ENCODE data around the gene IRX1. TPM values are rescaled to one million over a fixed set of nuclear protein-coding genes. Genes with fewer than 3 reads are reported as not detected.

The IRX1 gene
- total and polyA plus RNA-seq, 12 donors, result 0.07 TPM; not detected in 11

- Histone ChIP-seq H3K27me3 (peaks cover 61% of the 10 kb centered on the region), H3K36me3 (replicated peaks in 1 of 2) (no peaks in the 10 kb centered on the region), H3K9me3 (replicated peaks in 1 of 3) (no peaks in the 10 kb centered on the region), H3K4me3 (no peak overlapping the region), H3K4me1 (replicated peaks in 1 of 2) (peaks cover 0 to 4% of the 10 kb centered on the region in 2 donors), H3K27ac (no peak overlapping the region)
- 3 to 5% methylated on average over 22 of the region's 22 CpGs; no CpG with 5 or more reads in 2 of the 4 donors for WGBS, 4 donors
- no peak for DNase-seq
- intact Hi-C loops (cut with DNase I), result no loop called here
- no peak for TF ChIP-seq CTCF (IDR thresholded peaks at IDR 0.05)
- TF ChIP-seq POLR2A (IDR thresholded peaks at IDR 0.05), result no peak
These were observed 3.3 kb upstream of the IRX1 start for GRCh38 chr5:3592298-3592697.

- WGBS, 4 donors, result 2 to 6% (median 3%) methylated on average over 15 to 28 of the region's 28 CpGs
- intact Hi-C loops (cut with DNase I), result no loop called here
- Histone ChIP-seq H3K4me1 (replicated peaks in 1 of 2) (peaks cover 0 to 4% of the 10 kb centered on the region in 2 donors), H3K27ac (no peak overlapping the region), H3K9me3 (replicated peaks in 1 of 3) (no peaks in the 10 kb centered on the region), H3K4me3 (no peak overlapping the region), H3K27me3 (peaks cover 74% of the 10 kb centered on the region), H3K36me3 (replicated peaks in 1 of 2) (no peaks in the 10 kb centered on the region)
- no peak for TF ChIP-seq CTCF (IDR thresholded peaks at IDR 0.05)
- no peak for TF ChIP-seq POLR2A (IDR thresholded peaks at IDR 0.05)
- no peak for DNase-seq
These were observed 1.7 kb upstream of the IRX1 start for GRCh38 chr5:3593771-3594509.

GRCh38 chr5:3594510-3595005 lies 1.1 kb upstream of the IRX1 start:
- intact Hi-C loops (cut with DNase I), result no loop called here
- H3K4me1 ChIP-seq (replicated peaks in 1 of 2), result peaks cover 0 to 4% of the 10 kb centered on the region in 2 donors
- no peaks in the 10 kb centered on the region for H3K36me3 ChIP-seq (replicated peaks in 1 of 2)
- DNase-seq, result no peak
- peaks cover 81% of the 10 kb centered on the region for H3K27me3 ChIP-seq
- H3K4me3 ChIP-seq, result no peak overlapping the region
- H3K27ac ChIP-seq, result no peak overlapping the region
- 0 to 3% (median 2%) methylated on average over 7 to 52 of the region's 52 CpGs for WGBS, 4 donors
- H3K9me3 ChIP-seq (replicated peaks in 1 of 3), result no peaks in the 10 kb centered on the region
- TF ChIP-seq CTCF (IDR thresholded peaks at IDR 0.05) (no peak), POLR2A (IDR thresholded peaks at IDR 0.05) (no peak)

- no peak overlapping the region for H3K4me3 ChIP-seq
- intact Hi-C loops (cut with DNase I), result no loop called here
These were observed 711 bp downstream of the IRX1 start for GRCh38 chr5:3596261-3596825.

More at GRCh38 chr5:3596261-3596825, 711 bp downstream of the IRX1 start:
- whole genome bisulfite sequencing, 4 donors, result 2 to 6% (median 5%) methylated on average over 14 to 63 of the region's 63 CpGs
- H3K36me3 ChIP-seq (replicated peaks in 1 of 2), result no peaks in the 10 kb centered on the region
- peaks cover 0 to 4% of the 10 kb centered on the region in 2 donors for H3K4me1 ChIP-seq (replicated peaks in 1 of 2)
- no peak overlapping the region for H3K27ac ChIP-seq
- TF ChIP-seq CTCF (IDR thresholded peaks at IDR 0.05) (no peak), POLR2A (IDR thresholded peaks at IDR 0.05) (no peak)
- no peak for DNase-seq
- H3K9me3 ChIP-seq (replicated peaks in 1 of 3), result no peaks in the 10 kb centered on the region
- H3K27me3 ChIP-seq, result peaks cover 89% of the 10 kb centered on the region
